H9 (cell line): ENCODE data around the gene HEPN1. TPM values are rescaled to one million over a fixed set of nuclear protein-coding genes. Genes with fewer than 3 reads are reported as not detected.

ENCODE experiments used
- DNase-seq: peaks from one replicate; pipeline ENCODE4 v3.0.0-alpha.2; 2017
- H2AFZ ChIP-seq: one replicate; pipeline ENCODE4 v1.6.1; 2013; ENCODE audit warnings: mild to moderate bottlenecking, low read length, control low read depth, moderate library complexity
- H2AK5ac ChIP-seq: 2 replicates; pipeline ENCODE4 v1.6.1; 2013; ENCODE audit warnings: low read length, control low read depth, mixed read lengths; ENCODE audit not compliant: insufficient read length
- H2BK120ac ChIP-seq: one replicate; pipeline ENCODE4 v1.6.1; 2013; ENCODE audit warnings: low read depth, mild to moderate bottlenecking, low read length, control low read depth, inconsistent platforms; ENCODE audit not compliant: poor library complexity, severe bottlenecking
- H2BK12ac ChIP-seq: 2 replicates; pipeline ENCODE4 v1.6.1; 2013; ENCODE audit warnings: low read length, control low read depth, mixed read lengths, low read depth; ENCODE audit not compliant: insufficient read length
- H2BK15ac ChIP-seq: 2 replicates; pipeline ENCODE4 v1.6.1; 2013; ENCODE audit warnings: low read depth, low read length, control low read depth
- H2BK20ac ChIP-seq: one replicate; pipeline ENCODE4 v1.6.1; 2013; ENCODE audit warnings: low read depth, mild to moderate bottlenecking, low read length, control low read depth, inconsistent platforms; ENCODE audit not compliant: poor library complexity, severe bottlenecking
- H2BK5ac ChIP-seq: 2 replicates; pipeline ENCODE4 v1.6.1; 2013; ENCODE audit warnings: low read length, control low read depth, mixed read lengths; ENCODE audit not compliant: insufficient read length
- H3K14ac ChIP-seq: 2 replicates; pipeline ENCODE4 v1.6.1; 2013; ENCODE audit warnings: low read length, control low read depth; ENCODE audit not compliant: insufficient read depth
- H3K18ac ChIP-seq: 2 replicates; pipeline ENCODE4 v1.6.1; 2013; ENCODE audit warnings: low read depth, mild to moderate bottlenecking, mixed read lengths, low read length, control low read depth; ENCODE audit not compliant: insufficient read length
- H3K23ac ChIP-seq: 2 replicates; pipeline ENCODE4 v1.6.1; 2013; ENCODE audit warnings: low read length, control low read depth, mixed read lengths, low read depth; ENCODE audit not compliant: insufficient read length
- H3K23me2 ChIP-seq: 2 replicates; pipeline ENCODE4 v1.6.1; 2013; ENCODE audit warnings: low read depth, mild to moderate bottlenecking, mixed read lengths, low read length, control low read depth; ENCODE audit not compliant: insufficient read length, poor library complexity, severe bottlenecking
- H3K27ac ChIP-seq: 2 replicates; pipeline ENCODE4 v1.5.1; 2013; ENCODE audit warnings: low read length, control low read depth, mixed read lengths, low read depth; ENCODE audit not compliant: insufficient read length
- H3K27me3 ChIP-seq: 2 replicates; pipeline ENCODE4 v1.6.1; 2013; ENCODE audit warnings: low read length, control low read depth, inconsistent platforms; ENCODE audit not compliant: insufficient read depth
- H3K4ac ChIP-seq: 2 replicates; pipeline ENCODE4 v1.6.1; 2013; ENCODE audit warnings: low read depth, mild to moderate bottlenecking, control low read depth, inconsistent platforms, low read length, moderate library complexity
- H3K4me1 ChIP-seq: 2 replicates; pipeline ENCODE4 v1.6.1; 2013; ENCODE audit warnings: low read length, control low read depth, inconsistent platforms; ENCODE audit not compliant: insufficient read depth
- H3K4me2 ChIP-seq: 2 replicates; pipeline ENCODE4 v1.6.1; 2013; ENCODE audit warnings: low read length, control low read depth, mixed read lengths; ENCODE audit not compliant: insufficient read length, insufficient read depth
- H3K56ac ChIP-seq: 2 replicates; pipeline ENCODE4 v1.6.1; 2013; ENCODE audit warnings: low read depth, mild to moderate bottlenecking, mixed read lengths, low read length, control low read depth; ENCODE audit not compliant: insufficient read length
- H3K79me1 ChIP-seq: 2 replicates; pipeline ENCODE4 v1.6.1; 2013; ENCODE audit warnings: low read depth, mild to moderate bottlenecking, moderate library complexity, low read length, control low read depth, inconsistent platforms; ENCODE audit not compliant: insufficient read depth, poor library complexity, severe bottlenecking
- H3K79me2 ChIP-seq: 2 replicates; pipeline ENCODE4 v1.6.1; 2013; ENCODE audit warnings: low read length, control low read depth, inconsistent platforms; ENCODE audit not compliant: insufficient read depth
- H3K9ac ChIP-seq: 2 replicates; pipeline ENCODE4 v1.6.1; 2013; ENCODE audit warnings: low read length, control low read depth, mixed read lengths; ENCODE audit not compliant: insufficient read length; ENCODE audit errors: extremely low read depth
- H3K9me3 ChIP-seq: one replicate; pipeline ENCODE4 v1.6.1; 2013; ENCODE audit warnings: low read depth, low read length, inconsistent platforms; ENCODE audit not compliant: control insufficient read depth
- H3T11ph ChIP-seq: one replicate; pipeline ENCODE4 v1.6.1; 2013; ENCODE audit warnings: mild to moderate bottlenecking, low read length, control low read depth, inconsistent platforms
- H4K20me1 ChIP-seq: one replicate; pipeline ENCODE4 v1.6.1; 2013; ENCODE audit not compliant: control insufficient read depth, insufficient read length, insufficient read depth
- H4K5ac ChIP-seq: 2 replicates; pipeline ENCODE4 v1.6.1; 2013; ENCODE audit warnings: low read depth, mild to moderate bottlenecking, mixed read lengths, low read length, control low read depth; ENCODE audit not compliant: insufficient read length
- H4K8ac ChIP-seq: replicated peaks from 2 replicates; pipeline ENCODE4 v1.6.1; 2013; ENCODE audit warnings: low read length, control low read depth, mixed read lengths, low read depth; ENCODE audit not compliant: insufficient read length
- H4K91ac ChIP-seq: 2 replicates; pipeline ENCODE4 v1.6.1; 2013; ENCODE audit warnings: low read depth, mild to moderate bottlenecking, moderate library complexity, mixed read lengths, low read length, control low read depth; ENCODE audit not compliant: insufficient read length
- H3K27ac Mint-ChIP-seq, 3 experiments: 2 replicates in 2 of 3; 3 replicates in 1 of 3; pipeline ENCODE4 v1.8.0; 2020 to 2021; ENCODE audit warnings: mixed read lengths in 3 of 3, mild to moderate bottlenecking in 1 of 3, moderate library complexity in 1 of 3
- H3K27me3 Mint-ChIP-seq: 2 replicates; pipeline ENCODE4 v1.8.0; 2021; ENCODE audit warnings: low read depth, mild to moderate bottlenecking, moderate library complexity, mixed read lengths
- H3K36me3 Mint-ChIP-seq, 3 experiments: 2 replicates in 2 of 3; 3 replicates in 1 of 3; pipeline ENCODE4 v1.8.0; 2020 to 2021; ENCODE audit warnings: low read depth in 3 of 3, mixed read lengths in 3 of 3; ENCODE audit not compliant: insufficient read depth in 1 of 3
- H3K4me1 Mint-ChIP-seq, 2 experiments: 2 replicates each; pipeline ENCODE4 v1.8.0; 2020; ENCODE audit warnings: mixed read lengths in 2 of 2
- H3K4me3 Mint-ChIP-seq, 2 experiments: 2 replicates in 1 of 2; 3 replicates in 1 of 2; pipeline ENCODE4 v1.8.0; 2020 to 2021; ENCODE audit warnings: mild to moderate bottlenecking in 2 of 2, mixed read lengths in 2 of 2, moderate library complexity in 1 of 2
- H3K9me3 Mint-ChIP-seq, 2 experiments: 2 replicates in 1 of 2; 3 replicates in 1 of 2; pipeline ENCODE4 v1.8.0; 2020; ENCODE audit warnings: mild to moderate bottlenecking in 2 of 2, mixed read lengths in 2 of 2, moderate library complexity in 1 of 2
- CTCF ChIP-seq: fragments of 200-600 bp; sonication (generic); conservative IDR thresholded peaks from 3 replicates; pipeline ENCODE4 v1.8.0; 2021; ENCODE audit warnings: antibody characterized with exemption, mild to moderate bottlenecking
- WGBS: extraction: QIAGEN DNeasy Blood & Tissue Kit; methylation state at CpG from one replicate; pipeline ENCODE4 v1.1.7; 2013; ENCODE audit warnings: missing lambda C conversion rate, low lambda C conversion rate, mixed read lengths; ENCODE audit not compliant: insufficient read length; ENCODE audit errors: extremely low coverage; 5-methylcytosine and 5-hydroxymethylcytosine counted together
- total RNA-seq: library from RNA; stranded (reverse); gene quantifications from 2 replicates; pipeline ENCODE4 v1.2.1, GENCODE V29; 2021

Gene HEPN1
- total RNA-seq, 1 experiment from 2014 or later: not detected

DNA sequence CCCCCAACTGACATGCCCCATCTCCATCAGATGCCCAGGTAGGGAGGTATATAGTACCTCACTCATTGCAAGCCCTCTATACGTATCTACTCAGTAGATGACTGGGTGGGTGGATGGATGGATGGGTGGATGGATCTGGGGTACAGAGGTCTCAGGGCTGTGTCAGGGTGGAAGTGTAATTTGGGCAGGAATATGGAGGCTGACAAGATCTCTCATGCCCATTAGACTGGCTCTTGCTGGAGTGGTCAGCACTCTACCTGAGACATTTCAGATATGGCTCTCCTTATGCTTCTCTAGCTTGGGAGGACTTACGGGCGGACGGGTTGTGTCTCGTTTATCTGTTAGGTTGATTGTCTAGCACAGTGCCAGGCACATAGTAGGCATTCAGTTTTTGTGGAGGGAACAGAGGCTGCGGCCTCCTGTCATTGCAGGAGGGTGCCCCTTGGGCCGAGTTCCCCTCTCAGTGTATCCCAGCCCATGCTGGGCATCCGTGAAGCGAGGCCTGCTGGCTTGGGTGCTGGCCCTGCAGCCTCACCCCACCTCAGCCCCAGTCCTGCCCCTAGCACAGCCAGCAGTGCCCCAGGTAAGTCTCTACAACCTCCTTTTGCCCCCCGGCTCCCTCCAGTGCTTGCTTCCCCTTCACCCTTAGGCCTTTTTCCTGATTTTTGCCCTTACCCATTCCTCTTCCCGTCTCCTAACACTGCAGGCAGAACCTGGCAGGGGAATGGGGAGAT is 40.1 kb upstream of the HEPN1 start:
- Histone ChIP-seq H2BK15ac (no peak overlapping the region), H3K27me3 (peaks cover 6% of the 10 kb centered on the region; the same call in 1 of the 2 replicates), H3K4ac (no peak overlapping the region), H3K23me2 (peaks cover 6% of the 10 kb centered on the region), H4K20me1 (no peaks in the 10 kb centered on the region), H3K79me1 (no peaks in the 10 kb centered on the region), H3K4me1 (no peaks in the 10 kb centered on the region), H3T11ph (no peak overlapping the region), H3K79me2 (no peaks in the 10 kb centered on the region), H3K9ac (no peak overlapping the region), H2AK5ac (no peak overlapping the region), H4K5ac (no peak overlapping the region), H3K4me2 (no peak overlapping the region), H4K8ac (no peak overlapping the region), H3K9me3 (no peaks in the 10 kb centered on the region), H3K23ac (no peak overlapping the region), H2AFZ (no peak overlapping the region), H2BK12ac (no peak overlapping the region), H4K91ac (no peak overlapping the region), H2BK20ac (no peak overlapping the region), H3K56ac (no peak overlapping the region), H2BK120ac (no peak overlapping the region), H3K14ac (no peak overlapping the region; the same call in 1 of the 2 replicates), H3K27ac (no peak overlapping the region), H3K18ac (no peak overlapping the region), H2BK5ac (no peak overlapping the region)
- peak; percentile 10 for DNase-seq
- H3K4me3 Mint-ChIP-seq: no peak overlapping the region
- peak overlapping the region in 1 of 3 experiments; percentile 68; a peak in 1 of 7 replicates for H3K27ac Mint-ChIP-seq
- TF ChIP-seq CTCF: no peak
- H3K4me1 Mint-ChIP-seq: peaks cover 20 to 29% of the 10 kb centered on the region in 2 experiments
- peaks cover 23% of the 10 kb centered on the region for H3K27me3 Mint-ChIP-seq
- H3K9me3 Mint-ChIP-seq: peaks cover 0 to 3% of the 10 kb centered on the region in 2 experiments; a peak in 1 of 5 replicates
- no CpG with 5 or more reads among the region's 11 CpGs for WGBS
- H3K36me3 Mint-ChIP-seq: no peaks in the 10 kb centered on the region; a peak in 1 of 7 replicates
